GM18867 (cell line): ENCODE results near the gene EIF3D.

Experiments
- ATAC-seq: cut with Tn5 transposase; IDR thresholded peaks from one replicate; pipeline ENCODE4 v1.9.1; 2021; ENCODE audit warnings: mild to moderate bottlenecking, moderate library complexity; ENCODE audit not compliant: unreplicated experiment

EIF3D gene

DNA sequence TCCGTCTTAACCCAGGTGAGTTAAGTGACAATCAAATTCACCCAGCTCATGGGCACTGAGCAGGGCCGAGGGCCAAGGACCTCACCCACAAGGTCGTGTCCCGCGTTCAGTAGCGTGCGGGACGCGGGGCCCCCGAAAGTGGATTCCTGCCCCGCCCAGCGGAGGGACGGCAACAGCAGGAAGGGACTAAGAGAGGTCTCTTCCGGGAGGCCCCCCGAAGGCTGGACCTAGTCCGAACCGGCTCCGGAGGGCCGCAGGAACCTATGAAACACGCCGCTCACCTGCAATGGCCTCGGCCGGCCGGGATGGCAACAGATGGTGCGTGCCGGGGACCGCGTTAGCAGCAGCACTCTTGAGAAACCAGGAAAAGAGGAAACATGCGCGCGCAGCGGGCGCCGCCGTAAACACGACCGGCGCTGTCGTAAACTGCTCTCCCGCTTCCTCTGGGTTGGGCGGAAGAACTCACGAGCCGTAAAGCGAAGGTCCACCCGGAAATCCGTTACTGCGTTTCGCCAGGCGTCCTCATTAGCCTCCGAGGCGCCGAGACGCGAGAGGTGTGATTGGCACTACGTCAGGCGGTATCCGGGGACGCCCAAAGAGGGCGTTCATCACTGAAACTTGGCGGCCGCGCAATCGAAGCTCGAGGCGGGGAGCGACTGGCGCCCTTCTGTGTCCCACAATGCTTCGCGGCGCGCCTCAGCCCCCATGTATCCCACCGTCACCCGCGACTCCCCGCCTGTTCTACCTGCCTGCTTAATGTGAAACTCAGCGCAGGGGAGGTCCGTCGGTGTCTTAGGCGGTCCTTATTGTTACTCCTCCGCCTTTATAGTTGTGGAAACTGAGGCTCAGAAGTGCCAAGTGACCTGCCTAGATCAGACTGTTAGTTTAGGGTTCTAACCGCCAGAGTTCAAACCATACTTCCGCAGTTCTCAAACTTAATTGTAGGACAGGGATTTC is at the start of gene EIF3D:
Gene EIF3D, minus strand, starts transcription at position 372 of the 957 bp plus-strand sequence. CDS start 3,045 bp downstream, outside the sequence.
- ATAC-seq, result peak; percentile 90

- ATAC-seq, result no peak
Observed at GRCh38 chr22:36578619-36579018, 49.7 kb upstream of the EIF3D start.

GRCh38 chr22:36577019-36577418 is 48.1 kb upstream of the EIF3D start:
- ATAC-seq, result no peak

- no peak for ATAC-seq
Observed at GRCh38 chr22:36574728-36575127, 45.8 kb upstream of the EIF3D start.

DNA sequence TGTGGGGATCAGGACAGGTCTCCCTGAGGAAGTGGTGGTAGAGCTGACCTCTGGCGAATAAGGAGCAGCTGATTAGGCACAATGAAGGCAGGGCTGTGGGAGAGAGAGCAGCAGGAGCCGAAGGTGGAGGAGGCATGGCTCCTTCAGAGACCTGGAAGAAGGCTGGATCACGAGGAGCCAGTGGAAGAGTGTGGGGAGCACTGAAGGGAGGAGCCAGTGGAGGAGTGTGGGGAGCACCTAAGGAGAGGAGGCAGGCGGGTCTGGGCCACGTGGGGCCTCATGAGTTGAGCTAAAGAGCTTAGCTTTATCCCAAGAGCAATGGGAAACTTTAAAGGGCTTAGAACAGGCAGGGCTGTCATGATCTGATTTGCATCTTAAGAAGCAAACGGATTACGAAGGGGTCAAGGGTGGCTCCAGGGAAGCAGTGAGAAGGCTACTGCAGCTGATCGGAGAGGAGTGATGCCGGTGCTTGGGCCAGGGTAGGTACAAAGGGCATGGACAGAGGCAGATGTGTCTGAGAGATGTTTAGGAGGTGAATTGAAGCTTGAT is 44.9 kb upstream of the EIF3D start:
- ATAC-seq, result no peak

- ATAC-seq, result no peak
Observed at GRCh38 chr22:36571991-36572390, 43.0 kb upstream of the EIF3D start.

DNA sequence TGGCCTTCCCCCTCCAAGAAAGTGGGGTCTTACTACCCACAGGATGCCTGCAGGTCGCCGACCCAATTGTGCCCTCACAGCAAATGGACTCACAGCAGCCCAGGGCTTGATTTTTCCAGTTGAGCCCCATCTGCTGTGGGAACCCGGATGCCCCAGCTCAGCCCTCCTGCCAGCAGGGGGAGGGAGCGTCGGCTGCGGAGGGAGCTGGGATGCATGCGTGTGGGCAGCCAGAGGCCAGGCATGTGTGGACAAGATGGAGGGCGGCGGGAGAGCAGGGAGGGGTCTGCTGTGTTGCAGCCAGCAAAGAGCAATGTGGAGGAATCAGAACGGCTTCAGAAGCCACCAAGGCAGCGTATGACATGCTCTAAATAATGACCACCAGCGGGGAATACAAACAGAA is 41.0 kb upstream of the EIF3D start:
- no peak for ATAC-seq

GRCh38 chr22:36568846-36569245 is 39.9 kb upstream of the EIF3D start:
- ATAC-seq, result no peak

DNA sequence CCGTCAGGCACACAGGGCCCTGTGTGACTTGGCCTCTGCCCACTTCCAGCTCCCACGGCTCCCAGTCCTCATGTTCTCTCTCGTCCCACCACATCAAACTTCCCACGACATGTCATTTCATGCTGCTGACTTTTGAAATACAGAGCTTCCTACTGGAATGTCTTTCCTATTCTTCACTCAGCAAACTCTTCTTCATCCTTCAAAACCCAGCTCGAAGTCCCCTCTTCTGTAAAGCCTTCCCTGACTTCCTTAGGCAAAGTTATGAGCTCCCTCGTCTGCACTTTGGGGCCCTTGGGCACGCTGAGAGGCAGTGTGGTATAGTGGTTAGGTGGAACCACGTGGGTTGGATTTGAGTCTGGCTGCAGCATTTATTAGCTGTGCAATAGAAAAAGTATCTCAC is 37.8 kb upstream of the EIF3D start:
- ATAC-seq, result no peak

- ATAC-seq, result no peak
Observed at GRCh38 chr22:36565686-36566085, 36.7 kb upstream of the EIF3D start.

DNA sequence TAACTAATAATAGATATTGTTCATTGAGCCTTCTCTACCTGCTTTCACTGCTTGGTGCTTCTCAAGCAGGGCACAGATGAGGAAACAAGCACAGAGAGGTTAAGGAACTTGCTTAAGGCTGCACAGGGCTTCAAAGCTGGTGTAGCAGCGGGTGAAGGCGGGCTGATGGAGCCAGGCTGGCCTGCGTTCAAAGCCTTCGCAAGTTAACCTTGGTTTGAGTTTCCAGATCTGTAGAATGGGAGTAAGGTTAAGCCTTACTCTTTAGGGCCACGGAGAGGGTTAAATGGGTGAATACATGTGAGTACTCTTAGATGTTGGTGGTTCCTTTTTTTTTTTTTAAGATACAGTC is 36.2 kb upstream of the EIF3D start:
- ATAC-seq, result no peak

GRCh38 chr22:36564422-36565158 is 35.6 kb upstream of the EIF3D start:
- no peak for ATAC-seq

- ATAC-seq, result no peak
Observed at GRCh38 chr22:36563898-36564297, 34.9 kb upstream of the EIF3D start.

DNA sequence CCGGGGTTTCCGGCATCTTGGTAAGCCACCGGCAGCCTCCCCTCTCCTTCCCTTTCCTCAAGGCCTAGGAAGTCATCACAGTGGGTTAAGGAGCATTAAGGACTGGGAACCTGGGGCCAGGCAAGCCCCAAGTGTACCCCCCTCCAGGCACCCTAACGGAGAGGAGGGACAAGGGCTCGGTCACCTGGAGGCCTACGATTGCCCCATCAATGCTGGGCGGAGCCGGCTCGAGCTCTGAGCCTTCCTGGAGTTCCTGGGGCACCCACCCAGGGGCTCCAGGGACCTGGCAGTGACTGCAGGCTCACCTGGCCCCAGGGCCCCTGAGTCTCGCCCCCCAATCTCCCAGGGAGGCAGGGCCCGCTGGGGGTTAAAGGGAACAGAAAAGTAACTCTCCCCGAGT is 34.5 kb upstream of the EIF3D start:
- no peak for ATAC-seq

GRCh38 chr22:36563001-36563400 is 34.0 kb upstream of the EIF3D start:
- ATAC-seq, result no peak

GRCh38 chr22:36562261-36562835 is 33.4 kb upstream of the EIF3D start:
- no peak for ATAC-seq

DNA sequence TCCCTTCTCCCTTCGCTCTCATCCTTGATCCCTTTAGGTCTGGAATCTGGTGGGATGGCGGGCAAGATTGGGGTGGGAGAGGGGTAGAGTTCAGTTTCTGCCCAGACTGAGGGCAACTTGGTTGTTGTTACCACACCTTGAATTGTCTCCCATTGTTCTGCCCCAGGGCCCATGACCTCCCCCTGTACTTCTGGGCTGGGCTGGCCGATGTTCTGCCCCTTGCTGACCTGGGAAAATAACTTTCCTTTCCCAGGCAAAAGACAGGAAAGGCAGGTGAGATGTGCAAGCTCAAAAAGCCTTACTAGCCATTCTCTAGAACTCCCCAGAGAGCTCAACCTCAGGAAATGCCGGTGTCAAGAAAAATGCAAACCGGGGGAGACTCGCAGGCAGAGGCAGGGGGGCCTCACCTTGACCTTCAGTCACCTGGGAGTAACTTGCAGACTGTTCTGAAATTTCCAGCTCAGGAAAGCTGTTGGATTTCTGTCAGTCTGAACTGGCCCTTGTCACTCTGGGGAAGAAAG is 32.4 kb upstream of the EIF3D start:
- no peak for ATAC-seq

- no peak for ATAC-seq
Observed at GRCh38 chr22:36560001-36560400, 31.0 kb upstream of the EIF3D start.

GRCh38 chr22:36554098-36554497 is 25.1 kb upstream of the EIF3D start:
- ATAC-seq, result no peak

DNA sequence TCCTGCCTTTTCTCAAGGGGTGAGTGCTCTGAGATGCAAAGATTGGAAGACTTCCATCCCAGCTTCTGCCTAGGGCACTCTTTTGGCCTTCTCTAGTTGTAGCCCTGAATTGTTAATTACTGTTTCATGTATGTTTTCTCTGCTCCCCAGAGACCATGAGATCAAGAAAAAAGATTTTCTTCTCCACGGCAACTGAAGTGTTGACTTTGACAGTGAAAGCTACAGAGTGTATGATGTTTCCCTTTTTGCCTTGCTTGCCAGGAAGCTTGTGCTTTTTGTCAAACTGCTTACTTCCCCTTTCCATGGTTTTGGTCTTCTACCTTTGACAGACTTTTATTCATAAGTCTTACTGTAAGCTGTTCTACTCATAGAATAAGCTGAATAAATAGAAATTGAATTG is 23.3 kb upstream of the EIF3D start:
- no peak for ATAC-seq
